ENCODE data around the gene C1QTNF1.

DNA sequence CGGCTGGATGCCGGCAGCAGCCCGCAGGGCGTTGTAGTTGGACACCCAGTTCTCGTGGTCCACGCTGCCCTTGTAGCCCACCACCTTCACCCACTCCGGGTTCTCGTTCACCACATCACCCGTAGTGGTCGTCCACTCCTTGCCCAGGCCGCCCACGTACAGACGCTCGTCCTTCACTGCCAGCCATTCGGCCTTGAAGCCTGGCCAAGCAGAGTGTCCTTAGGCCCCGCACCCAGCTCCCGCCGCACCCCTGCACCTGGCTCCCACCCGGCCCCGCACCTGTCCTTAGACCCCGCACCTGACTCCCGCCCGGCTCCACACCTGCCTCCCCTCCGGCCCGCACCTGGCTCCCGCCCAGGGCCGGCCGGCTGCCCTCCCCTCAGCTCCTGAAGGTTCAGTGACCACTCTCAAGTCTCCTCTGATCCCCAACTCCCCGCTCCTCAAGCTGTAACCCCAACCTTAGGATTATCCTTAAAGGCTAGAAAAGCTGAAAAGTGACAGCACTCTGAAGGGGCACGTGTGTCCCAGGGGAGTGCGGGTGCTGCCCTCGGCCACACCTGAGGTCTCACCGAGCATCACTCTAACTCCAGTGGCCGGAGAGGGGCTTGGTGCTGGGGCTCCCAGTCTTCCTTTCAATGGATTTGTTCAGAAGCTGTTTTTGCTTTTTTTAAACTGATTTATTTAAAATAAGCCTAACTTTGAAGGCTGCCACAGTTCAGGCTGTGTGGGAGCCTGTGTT, 28.8 kb upstream of the C1QTNF1 start:
- no peak for TF ChIP-seq EZH2 (optimal IDR thresholded peaks at IDR 0.05; ENCODE audit: low read depth, low read length)
- TF ChIP-seq, protein P1, sequence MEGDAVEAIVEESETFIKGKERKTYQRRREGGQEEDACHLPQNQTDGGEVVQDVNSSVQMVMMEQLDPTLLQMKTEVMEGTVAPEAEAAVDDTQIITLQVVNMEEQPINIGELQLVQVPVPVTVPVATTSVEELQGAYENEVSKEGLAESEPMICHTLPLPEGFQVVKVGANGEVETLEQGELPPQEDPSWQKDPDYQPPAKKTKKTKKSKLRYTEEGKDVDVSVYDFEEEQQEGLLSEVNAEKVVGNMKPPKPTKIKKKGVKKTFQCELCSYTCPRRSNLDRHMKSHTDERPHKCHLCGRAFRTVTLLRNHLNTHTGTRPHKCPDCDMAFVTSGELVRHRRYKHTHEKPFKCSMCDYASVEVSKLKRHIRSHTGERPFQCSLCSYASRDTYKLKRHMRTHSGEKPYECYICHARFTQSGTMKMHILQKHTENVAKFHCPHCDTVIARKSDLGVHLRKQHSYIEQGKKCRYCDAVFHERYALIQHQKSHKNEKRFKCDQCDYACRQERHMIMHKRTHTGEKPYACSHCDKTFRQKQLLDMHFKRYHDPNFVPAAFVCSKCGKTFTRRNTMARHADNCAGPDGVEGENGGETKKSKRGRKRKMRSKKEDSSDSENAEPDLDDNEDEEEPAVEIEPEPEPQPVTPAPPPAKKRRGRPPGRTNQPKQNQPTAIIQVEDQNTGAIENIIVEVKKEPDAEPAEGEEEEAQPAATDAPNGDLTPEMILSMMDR (IDR thresholded peaks at IDR 0.05; ENCODE audit: low read length), result no peak
